Right atrium auricular region (tissue), 2 donors: ENCODE results near the gene RAB7A. TPM values are rescaled to one million over a fixed set of nuclear protein-coding genes. Genes with fewer than 3 reads are reported as not detected.
A peak's percentile ranks its signal among the peaks of the same experiment; 100 is the strongest.

Experiments
- DNase-seq: peaks from one replicate; pipeline ENCODE4 v3.0.0-alpha.2; 2019; ENCODE audit warnings: low spot score
- H3K27ac ChIP-seq, 2 donors: fragments of 200-600 bp; sonication (generic); 1 replicate in 1 of 2; 2 replicates in 1 of 2; pipeline ENCODE4 v1.5.1; 2016 to 2019
- H3K27me3 ChIP-seq, 2 donors: fragments of 200-600 bp; sonication (generic); one replicate each; pipeline versions ENCODE4 v1.5.1 to v1.6.0; 2017 to 2019
- H3K36me3 ChIP-seq: fragments of 200-600 bp; sonication (generic); one replicate; pipeline ENCODE4 v1.5.1; 2016
- H3K4me1 ChIP-seq, 2 donors: fragments of 200-600 bp; sonication (generic); one replicate each; pipeline versions ENCODE4 v1.5.1 to v1.6.0; 2017 to 2019
- H3K4me3 ChIP-seq, 2 donors: fragments of 200-600 bp; sonication (generic); 1 replicate in 1 of 2; 2 replicates in 1 of 2; pipeline ENCODE4 v1.5.1; 2017 to 2019; ENCODE audit warnings: mild to moderate bottlenecking in 1 of 2, moderate library complexity in 1 of 2
- H3K9me3 ChIP-seq, 2 donors: fragments of 200-600 bp; sonication (generic); one replicate each; pipeline ENCODE4 v1.5.1; 2019
- total RNA-seq, 2 donors: library from RNA; depleted of rRNA; stranded (reverse); fragments of >200 nt; gene quantifications; one replicate each; pipeline ENCODE4 v1.1.0, GENCODE V29; 2016
- TF ChIP-seq, protein P1 (sequence below), 2 donors: fragments of 200-600 bp; sonication (generic); IDR thresholded peaks; one replicate each; pipeline ENCODE4 v1.5.1; 2019; ENCODE audit warnings: antibody characterized with exemption in 2 of 2

Gene RAB7A
- total RNA-seq, 2 donors from 2014 or later: 123 to 135 TPM

DNA sequence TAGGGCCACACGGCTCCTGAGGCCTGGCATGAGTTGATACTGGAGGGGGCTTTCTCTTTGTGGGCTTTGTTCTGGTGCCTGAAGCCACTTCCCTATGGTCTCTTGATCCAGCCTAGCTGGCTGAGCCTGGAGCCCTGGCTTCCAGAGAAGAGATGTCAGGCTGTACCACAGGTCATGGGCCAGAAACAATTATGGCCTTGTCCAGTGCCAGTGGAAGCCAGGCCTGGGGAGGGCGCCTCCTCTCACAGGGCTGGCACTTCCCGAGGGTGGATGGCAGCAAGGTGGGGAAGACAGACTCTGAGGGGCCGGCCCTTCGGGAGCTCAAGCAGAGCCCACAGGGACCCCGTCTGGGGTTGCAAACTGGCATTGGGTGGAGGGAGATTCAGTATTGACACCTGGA is 118.5 kb downstream of the RAB7A start:
- no peak overlapping the region for H3K4me3 ChIP-seq
- TF ChIP-seq, protein P1, sequence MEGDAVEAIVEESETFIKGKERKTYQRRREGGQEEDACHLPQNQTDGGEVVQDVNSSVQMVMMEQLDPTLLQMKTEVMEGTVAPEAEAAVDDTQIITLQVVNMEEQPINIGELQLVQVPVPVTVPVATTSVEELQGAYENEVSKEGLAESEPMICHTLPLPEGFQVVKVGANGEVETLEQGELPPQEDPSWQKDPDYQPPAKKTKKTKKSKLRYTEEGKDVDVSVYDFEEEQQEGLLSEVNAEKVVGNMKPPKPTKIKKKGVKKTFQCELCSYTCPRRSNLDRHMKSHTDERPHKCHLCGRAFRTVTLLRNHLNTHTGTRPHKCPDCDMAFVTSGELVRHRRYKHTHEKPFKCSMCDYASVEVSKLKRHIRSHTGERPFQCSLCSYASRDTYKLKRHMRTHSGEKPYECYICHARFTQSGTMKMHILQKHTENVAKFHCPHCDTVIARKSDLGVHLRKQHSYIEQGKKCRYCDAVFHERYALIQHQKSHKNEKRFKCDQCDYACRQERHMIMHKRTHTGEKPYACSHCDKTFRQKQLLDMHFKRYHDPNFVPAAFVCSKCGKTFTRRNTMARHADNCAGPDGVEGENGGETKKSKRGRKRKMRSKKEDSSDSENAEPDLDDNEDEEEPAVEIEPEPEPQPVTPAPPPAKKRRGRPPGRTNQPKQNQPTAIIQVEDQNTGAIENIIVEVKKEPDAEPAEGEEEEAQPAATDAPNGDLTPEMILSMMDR (IDR thresholded peaks at IDR 0.05): no peak
- no peaks in the 10 kb centered on the region for H3K27me3 ChIP-seq
- no peak overlapping the region for H3K27ac ChIP-seq
- H3K4me1 ChIP-seq: peaks cover 2 to 18% of the 10 kb centered on the region in 2 donors
- DNase-seq: no peak
- no peaks in the 10 kb centered on the region for H3K9me3 ChIP-seq
- no peaks in the 10 kb centered on the region for H3K36me3 ChIP-seq

DNA sequence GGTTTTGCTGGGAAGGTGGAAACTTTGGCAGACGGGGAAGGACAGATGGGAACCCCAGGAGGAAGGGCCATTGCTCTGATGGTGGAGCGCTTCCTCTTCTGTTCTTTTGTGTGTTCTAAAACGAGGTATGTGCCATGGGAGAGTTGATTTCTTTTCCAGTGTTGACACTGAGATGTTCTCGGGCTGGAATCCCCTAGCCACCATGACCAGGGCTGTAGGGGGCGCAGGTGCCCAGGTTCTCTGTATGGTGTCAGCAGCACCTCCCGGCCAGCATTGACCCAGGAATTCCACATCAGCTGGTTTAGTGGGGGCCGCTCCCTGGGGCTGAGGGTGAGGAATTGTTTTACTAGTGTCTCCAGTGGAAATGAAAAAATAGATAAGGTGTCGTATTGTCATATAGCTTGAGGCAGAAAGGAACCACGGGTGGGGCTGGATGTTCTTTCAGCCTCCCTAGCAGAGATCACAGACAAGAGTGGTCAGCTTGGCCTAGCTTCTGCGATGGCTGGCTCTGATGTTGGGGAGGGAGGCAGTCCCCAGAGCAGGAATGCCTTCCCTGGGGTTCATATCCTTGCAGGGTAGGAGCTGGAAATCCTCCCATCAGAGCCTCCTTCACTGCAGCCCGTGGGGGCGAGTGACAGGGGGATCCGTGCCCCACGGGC is 119.3 kb downstream of the RAB7A start:
- H3K4me3 ChIP-seq: peak overlapping the region; percentile 28 to 57
- peaks cover 0 to 18% of the 10 kb centered on the region in 2 donors for H3K4me1 ChIP-seq
- no peaks in the 10 kb centered on the region for H3K27me3 ChIP-seq
- TF ChIP-seq, protein P1 (IDR thresholded peaks at IDR 0.05): no peak
- H3K36me3 ChIP-seq: no peaks in the 10 kb centered on the region
- DNase-seq: no peak
- no peaks in the 10 kb centered on the region for H3K9me3 ChIP-seq
- peak overlapping the region; percentile 89 to 90 for H3K27ac ChIP-seq

DNA sequence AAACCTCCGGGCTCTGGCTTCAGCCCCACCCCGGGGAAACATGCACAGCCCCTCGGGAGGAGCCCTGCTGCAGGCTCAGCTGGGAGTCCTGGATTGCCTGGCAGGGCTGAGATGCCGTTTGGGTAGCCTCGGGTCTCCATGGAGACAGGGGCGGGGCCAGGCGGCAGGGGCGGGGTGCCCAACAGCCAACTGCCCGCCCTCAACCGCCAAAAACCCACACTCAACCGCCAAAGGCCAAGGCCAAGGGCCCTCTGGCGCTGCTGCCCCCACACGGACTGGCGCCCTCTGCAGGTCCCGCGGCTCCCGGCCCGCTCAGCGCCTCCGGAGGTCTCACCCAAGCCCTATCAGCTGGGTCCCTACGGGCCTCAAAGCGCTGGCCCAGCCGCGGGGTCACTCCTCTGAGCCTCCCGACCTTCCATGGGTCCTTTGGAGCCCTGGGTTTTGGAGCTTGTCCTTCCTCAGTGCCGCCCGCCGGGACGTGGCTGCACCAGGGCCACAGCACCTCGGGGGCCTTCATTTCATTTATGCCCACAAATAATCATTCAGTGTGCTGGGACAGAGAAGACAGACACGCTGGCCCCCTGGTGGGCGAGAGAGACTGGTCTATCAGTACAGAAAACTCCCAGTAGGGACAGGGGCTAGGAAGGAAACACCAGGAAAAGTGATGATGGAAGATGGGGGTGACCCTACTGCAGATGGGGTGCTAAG is 119.9 kb downstream of the RAB7A start:
- TF ChIP-seq, protein P1 (IDR thresholded peaks at IDR 0.05): peak; percentile 61 to 77
- Histone ChIP-seq H3K27me3 (no peaks in the 10 kb centered on the region), H3K4me3 (peak overlapping the region; percentile 28 to 57), H3K36me3 (no peaks in the 10 kb centered on the region), H3K4me1 (peaks cover 0 to 18% of the 10 kb centered on the region in 2 donors), H3K9me3 (no peaks in the 10 kb centered on the region), H3K27ac (peak overlapping the region; percentile 89 to 90)
- peak; percentile 82 for DNase-seq

DNA sequence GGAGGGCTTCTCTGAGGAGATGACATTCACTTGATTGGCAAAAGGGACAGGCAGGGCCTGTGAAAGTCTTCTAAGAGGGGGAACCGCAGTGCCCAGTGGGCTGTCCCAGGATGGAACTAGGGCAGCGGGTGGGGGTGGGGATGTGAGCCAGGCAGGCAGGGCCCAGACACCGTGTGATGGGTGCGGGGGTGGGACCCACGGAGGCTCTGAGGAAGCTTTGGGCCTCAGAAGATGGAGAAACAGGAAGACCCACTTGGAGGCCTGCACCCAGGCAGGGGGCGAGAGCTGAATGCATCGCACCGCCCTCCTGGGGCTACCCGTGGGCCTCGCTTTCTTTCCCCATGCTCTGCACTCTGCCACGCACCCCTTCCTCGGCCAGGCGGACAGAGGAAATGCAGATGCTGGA is 120.5 kb downstream of the RAB7A start:
- peak overlapping the region in 1 of 2 donors; percentile 57 for H3K4me3 ChIP-seq

DNA sequence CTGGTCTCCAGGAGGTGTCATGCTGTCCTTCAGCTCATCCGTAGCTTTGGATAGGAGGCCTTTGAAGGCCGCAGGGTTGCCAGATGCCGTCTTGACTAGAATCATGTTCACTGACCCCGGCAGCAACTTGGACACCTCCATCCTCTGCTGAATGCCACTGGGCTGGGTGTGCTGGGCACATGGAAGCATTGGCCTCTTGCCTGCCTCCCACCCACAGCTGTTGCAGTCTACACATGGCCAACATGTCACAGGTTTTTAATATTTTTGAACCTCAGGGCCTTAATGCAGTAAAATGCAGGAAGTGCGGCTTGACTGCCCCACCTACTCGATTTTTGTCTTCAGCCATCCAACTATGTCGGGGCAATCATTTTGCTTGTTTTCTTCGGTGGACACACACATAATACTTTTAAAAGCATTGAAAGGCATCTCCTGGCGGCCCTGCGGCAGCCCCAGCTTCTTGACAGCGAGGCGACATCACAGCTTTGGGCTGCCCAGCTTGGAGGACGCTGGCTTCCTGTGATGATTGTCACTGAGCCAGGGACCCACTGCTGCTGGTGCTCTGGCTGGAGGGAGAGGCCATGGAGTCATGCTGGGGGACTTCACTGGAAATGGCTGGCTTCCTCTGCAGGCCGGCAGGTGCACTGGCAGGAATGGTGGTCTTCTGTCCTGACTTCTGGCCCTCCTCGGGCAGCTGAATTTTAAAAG is 121.8 kb downstream of the RAB7A start:
- TF ChIP-seq, protein P1 (IDR thresholded peaks at IDR 0.05): no peak

More for the DNA sequence above, 120.5 kb downstream of the RAB7A start:
- Histone ChIP-seq H3K27me3 (no peaks in the 10 kb centered on the region), H3K4me1 (peaks cover 0 to 18% of the 10 kb centered on the region in 2 donors), H3K27ac (peak overlapping the region; percentile 89 to 90), H3K36me3 (no peaks in the 10 kb centered on the region), H3K9me3 (no peaks in the 10 kb centered on the region)
- TF ChIP-seq, protein P1 (IDR thresholded peaks at IDR 0.05): no peak
- DNase-seq: no peak

More for the DNA sequence above, 121.8 kb downstream of the RAB7A start:
- H3K4me1 ChIP-seq: peaks cover 0 to 18% of the 10 kb centered on the region in 2 donors
- no peaks in the 10 kb centered on the region for H3K9me3 ChIP-seq
- DNase-seq: no peak
- H3K36me3 ChIP-seq: no peaks in the 10 kb centered on the region
- no peak overlapping the region for H3K4me3 ChIP-seq
- peak overlapping the region in 1 of 2 donors; percentile 10 for H3K27ac ChIP-seq
- no peaks in the 10 kb centered on the region for H3K27me3 ChIP-seq
